Measurements from ENCODE around the gene KCNQ1.

KCNQ1 gene

DNA sequence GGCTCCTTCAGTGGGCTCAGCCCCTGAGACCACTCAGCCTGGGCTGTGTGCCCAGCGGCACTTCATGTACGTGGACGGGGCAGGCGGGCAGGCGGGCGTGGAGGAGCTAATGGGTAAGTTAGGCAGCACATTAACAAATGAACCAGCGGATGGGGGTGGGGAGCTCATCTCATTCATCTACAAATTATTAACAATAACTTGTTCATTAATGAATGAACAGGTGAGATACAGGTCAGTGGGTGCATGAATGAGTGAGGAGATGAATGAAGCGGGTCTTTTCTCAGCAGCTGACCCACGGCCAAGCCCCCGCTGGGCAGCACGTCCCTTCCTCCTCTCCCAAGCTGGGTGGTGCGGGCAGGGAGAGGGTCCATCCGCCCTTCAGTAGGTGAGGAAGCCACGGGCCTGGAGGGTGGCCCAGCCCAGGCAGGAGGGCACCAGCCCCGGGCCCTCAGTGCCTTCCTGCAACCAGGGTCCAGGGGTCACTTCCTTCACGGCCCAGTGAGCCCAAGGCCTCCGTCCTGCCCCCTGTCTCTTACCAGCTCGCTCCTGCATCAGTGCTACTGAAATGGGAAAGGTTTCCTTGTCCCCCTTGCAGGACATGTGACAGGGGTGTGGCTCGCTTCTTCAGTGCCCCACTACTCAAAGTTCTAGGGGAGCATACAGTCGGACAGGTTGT is 315.5 kb downstream of the KCNQ1 start:
- DNase-seq: no peak

DNA sequence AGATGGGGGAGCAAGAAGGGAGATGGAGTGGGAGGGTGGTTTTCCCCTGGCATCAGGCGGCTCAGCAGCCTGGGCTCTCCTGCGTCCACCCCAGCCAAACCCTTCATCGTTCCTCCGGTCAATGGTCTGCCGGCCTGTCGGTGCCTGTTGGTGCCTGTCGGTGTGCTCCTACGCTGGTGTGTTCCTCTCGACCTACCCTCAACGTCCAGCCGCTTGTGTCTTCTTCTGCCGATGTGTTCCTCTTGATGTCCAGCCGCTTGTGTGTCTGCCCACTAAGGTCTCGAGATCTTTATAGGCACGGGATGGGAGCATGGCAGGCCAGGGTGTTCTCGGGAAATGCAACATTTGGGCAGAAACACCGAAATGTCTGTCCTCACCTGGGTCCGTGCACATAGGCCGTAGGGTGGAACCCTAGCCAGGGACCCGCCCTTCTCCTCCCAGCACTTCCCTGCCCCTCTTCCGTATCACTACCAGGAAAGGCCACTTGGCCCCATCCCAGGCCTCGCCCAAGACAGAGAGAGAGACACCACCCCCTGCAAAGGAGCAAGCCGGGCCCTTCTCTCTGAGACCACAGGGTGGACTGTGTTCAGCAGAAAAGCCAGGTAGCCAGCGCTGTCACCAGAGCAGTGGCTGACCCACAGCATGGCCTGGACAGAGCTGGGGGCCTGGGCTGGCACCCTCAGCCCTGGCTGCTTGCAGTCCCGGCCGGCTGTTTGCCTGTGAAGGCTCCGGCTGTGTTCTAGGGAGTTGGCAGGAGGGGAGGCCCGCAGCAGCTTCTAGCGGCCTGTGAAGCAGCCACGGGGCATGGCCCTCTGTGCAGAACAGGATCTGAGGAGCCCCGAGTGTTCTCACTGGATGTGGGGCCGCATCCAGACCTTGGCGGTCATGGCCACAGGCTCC is 316.6 kb downstream of the KCNQ1 start:
- DNase-seq: no peak

DNA sequence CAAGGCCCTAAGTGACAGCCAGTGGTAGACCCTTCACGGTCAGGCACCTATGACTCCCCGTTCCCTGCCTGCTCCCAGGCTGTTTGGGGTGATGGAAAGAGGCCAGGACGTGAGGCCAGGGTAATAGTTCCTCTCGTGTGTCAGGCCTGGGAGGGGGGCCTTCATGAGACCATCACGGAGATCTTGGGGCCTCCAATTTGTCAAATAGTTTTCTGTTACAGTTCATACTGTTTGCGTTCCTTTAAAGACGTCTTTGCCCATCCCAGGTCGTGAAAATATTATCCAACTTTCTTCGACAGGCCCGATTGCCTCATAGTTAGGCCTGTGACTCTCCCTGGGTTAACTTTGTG is 317.2 kb downstream of the KCNQ1 start:
- DNase-seq: no peak

DNA sequence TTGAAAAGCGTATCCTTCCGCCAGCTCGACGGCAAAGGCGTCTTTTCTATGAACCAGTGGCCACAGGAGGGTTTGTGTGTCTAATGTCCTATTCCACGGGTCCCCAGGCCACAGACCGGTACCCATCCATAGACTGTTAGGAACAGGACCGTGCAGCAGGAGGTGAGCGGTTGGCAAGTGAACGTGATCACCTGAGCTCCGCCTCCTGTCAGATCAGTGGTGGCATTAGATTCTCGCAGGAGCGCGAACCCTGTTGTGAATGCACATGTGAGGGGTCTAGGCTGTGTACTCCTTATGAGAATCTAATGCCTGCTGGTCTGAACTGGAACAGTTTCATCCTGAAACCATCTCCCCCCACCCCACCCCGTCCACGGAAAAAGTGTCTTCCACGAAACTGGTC is 317.6 kb downstream of the KCNQ1 start:
- no peak for DNase-seq

DNA sequence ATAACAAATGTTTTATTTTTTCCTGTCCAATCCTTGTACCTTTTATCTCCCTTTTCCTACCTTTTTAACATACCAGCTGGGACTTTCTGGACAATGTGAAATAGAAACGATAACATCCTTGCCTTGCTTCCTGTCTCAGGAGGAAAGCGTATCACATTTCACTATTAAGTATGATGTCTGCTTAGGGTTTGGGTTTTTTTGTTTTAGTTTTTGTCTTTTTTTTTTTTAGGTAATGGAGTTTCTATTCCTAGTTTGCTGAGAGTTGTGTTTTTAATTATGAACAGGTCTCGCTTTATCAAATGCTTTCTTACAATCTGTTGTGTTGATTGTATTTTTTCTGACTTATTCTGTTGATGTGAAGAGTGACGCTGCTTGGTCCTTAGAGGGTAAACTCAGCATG is 319.2 kb downstream of the KCNQ1 start:
- DNase-seq: no peak

DNA sequence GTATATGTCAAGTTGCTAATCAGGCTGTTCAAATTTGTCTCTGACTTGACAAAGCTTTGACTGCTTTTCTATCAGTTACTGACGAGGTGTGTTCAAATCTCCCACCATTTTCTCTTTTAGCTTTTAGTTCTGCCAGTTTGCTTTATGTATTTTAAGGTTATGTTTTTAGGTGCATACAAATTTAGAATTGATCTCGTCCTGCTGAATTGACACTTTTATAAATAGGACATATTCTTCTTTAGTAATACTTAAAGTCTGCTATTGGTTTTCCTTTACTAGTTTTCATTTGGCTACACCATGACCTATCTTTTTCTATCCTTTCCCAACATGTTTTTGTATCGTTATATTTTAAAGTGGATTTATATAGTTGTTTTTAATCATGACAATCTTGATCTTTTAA is 320.7 kb downstream of the KCNQ1 start:
- no peak for DNase-seq

DNA sequence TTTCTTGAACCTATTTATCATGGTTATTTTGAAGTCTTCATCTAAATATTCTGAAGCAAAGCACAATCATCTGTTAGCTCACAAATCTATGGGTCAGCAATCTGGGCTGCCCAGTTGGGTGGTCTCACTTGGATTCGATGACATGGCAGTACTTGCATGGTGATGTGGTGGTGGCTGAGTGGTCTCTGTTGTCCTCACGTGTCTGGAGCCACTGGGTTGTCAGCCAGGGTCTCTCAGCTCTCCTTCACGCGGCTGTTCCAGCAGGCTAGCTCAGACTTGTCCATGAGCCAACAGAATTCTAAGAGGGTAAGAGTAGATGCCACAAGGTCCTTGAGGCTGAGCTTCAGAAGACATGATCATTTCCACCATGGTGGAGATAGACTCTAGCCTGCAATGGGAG is 321.4 kb downstream of the KCNQ1 start:
- no peak for DNase-seq

DNA sequence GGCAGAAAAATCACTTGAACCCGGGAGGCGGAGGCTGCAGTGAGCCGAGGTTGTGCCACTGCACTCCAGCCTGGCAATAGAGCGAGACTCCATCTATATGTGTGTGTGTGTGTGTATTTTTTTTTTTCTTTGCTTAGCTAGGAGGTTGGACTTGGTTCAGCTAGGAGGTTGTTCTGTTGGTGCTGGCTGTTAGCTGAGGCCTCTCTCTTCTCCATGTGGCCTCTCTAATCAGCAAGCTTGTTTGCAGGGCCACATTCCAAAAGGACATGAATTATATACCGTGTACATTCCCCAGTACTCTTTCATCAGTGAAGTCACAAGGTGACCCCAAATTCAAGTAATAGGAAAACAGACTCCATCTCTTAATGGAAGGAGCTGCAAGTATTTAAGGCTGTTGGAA is 322.3 kb downstream of the KCNQ1 start:
- no peak for DNase-seq

DNA sequence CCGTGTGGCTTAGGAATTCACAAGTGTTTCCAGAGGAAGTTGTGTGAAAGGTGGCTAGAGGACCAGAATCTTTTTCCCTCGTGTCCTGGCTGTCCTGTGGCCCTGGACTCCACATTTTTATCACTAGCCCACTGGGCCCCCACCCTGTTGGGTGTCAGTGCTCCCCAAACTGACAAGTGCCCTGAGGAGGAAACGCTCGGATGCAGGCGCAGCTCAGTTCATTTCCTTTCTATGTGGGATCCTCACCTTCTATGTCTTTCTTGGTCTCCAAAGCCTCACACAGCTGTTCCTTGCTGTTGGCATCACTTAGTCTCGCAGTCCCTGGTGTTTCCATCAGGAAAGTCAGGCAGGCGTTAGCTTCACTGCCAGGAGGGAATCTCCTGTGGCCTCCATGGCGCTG is 323.0 kb downstream of the KCNQ1 start:
- no peak for DNase-seq

DNA sequence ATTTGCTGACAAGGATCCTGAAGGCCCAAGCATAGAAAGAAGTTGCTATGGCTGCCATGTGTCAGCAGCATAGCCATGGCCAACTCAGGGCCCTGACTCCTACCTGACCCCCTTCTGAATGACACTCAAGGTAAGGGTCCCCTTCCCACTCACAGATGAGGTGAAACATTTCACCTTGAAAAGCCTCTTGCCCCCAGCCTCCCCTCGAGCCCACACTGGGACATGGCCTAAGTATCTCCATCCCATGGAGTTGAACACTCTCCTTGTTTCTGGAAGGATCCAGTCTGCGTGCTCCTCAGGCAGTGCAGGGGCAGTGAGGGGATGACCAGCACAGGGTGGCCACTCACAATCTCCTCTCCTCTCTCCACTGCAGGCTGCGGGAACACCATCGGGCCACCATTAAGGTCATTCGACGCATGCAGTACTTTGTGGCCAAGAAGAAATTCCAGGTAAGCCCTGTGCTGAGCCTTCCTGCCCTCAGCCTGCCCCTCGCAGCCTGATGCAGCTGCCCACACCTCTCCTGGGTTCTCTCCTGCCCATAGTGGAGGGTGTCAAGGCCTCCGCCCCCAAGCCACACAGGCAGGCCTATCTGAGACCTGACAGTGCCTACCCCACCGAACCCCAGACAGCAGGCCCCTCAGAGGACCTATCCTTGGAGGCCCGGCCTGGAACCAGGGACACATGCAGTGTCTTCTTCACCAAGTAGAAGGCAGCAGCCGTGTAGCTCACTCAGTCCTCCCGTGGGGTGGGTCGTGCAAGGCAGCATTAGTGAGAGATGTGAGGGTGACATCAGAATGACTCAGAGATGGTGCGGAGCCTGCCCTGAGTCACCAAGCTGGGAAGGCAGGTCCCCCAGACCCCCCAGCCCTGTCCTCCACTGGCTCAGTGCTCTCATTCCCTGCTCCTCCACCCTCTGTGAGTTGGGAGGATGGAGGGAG is 323.9 kb downstream of the KCNQ1 start:
- no peak for DNase-seq

DNA sequence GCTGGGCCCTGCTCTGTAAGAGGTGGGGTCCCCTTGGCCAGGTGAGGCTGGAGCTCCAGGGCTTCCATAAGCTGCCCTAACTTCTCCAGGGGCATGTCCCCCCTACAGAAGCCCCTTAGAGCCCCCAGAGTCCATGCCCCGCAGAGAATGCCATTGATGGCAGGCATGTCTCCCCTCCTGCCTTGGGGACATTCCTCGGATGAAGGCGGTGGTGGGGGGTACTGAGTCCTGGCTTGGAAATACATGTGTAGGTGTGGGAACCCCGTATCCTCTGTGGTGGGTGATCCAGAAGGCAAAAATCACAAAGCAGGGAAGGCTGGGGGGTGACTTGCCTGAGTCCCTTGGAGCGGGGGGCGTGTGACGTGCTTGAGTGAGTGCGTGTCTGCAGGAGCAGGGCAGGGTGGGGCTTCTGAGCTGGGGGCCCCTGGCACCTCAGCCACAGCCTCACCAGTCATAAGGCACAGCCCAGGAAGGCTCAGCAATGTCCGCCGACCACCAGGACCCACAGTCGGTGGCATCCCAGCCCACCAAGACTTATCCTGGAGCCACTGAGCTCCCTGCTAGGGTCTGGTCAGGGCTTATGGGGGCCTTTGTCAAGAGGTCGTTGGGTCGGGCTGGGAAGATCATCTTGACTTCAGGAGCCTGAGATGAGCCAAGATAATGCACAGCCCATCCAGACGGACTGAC is 324.7 kb downstream of the KCNQ1 start:
- DNase-seq: no peak

DNA sequence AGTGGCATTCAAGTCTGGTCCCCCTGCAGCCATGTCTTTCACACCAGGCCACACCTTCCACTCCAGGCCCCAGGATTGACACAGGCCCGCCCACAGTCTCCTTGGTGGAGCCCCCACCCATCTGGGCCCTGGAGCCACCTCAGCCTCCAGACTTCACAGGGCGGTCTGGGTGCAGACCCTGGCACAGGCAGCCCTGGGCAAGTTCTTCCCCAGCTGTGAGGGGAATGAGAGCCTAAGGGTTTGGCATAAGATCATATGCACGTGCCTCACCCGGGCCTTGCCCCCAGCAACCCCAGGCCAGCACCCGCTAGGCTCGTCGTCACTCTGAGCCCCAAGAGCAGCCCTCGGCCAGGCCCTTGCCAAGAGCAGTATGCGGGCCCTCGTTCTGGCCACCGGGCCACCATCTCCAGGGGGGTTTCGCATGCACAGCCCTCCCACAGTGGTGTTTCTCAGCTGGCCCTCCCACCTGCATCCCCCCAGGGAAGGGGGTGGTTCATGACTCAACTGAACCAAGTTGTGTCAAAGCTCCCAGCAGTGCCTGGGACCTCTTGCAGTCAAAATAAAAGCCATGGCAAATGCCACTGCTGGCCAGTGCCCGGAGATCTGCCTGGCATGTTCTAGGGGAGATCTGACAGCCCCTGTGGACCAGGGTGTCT is 325.4 kb downstream of the KCNQ1 start:
- no peak for DNase-seq

DNA sequence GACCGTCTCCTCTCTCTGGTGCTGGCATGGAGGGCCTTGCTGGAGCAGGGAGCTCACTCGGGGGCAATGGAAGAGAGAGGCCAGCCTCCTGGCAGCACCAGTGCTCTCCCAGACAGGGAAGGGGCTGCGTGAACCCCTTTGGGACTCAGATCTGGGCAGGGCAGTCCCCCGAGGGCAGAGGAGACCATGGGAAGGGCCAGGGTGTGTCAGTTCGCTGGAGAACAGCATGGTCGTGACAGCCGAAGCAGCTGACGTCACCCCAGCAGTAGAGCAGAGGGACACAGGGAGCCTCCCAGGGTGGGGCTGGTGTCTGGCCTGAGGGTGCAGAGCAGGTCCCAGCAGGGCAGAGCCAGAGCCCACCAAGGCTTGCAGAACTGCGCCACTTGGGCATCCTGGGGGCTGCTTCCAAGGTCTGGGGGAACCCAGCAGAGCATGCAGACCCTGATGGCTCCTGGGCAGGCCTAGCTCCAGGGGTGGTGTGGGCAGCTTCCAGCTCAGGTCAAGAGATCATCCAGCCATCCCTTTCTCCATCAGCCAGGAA is 326.0 kb downstream of the KCNQ1 start:
- DNase-seq: no peak

DNA sequence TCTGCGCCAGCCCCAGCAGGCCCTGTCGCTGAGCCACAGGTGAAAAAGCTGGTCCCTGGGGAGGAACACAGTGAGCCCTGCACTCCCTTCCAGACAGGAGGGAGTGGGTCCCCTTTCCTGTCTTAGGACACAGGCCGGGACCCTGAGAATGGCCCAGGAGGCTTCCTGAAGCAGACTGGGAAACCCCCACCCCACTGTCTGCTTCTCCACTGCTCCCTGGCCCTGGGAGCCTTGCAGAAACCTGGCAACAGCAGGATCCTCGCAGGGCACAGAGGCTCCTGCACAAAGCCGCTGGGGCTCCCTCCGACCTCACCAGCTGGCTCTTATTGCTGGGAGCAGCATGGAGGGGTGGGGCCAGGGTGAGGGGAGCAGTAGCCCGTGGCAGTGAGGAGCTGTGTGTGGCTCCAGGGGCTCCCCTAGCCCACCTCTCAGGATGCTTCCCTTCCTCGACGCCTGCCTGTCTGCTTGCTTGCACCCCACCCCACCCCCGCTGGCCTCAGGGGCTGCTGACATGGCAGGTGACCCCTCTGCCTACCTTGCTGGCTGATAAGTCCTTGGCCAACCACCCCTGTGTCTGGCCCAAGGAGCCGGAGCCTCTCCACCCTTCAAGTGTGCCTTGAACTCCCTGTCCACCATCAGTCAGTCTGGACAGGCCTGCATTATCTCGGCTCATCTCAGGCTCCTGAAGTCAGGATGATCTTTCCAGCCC is 327.1 kb downstream of the KCNQ1 start:
- DNase-seq: no peak

DNA sequence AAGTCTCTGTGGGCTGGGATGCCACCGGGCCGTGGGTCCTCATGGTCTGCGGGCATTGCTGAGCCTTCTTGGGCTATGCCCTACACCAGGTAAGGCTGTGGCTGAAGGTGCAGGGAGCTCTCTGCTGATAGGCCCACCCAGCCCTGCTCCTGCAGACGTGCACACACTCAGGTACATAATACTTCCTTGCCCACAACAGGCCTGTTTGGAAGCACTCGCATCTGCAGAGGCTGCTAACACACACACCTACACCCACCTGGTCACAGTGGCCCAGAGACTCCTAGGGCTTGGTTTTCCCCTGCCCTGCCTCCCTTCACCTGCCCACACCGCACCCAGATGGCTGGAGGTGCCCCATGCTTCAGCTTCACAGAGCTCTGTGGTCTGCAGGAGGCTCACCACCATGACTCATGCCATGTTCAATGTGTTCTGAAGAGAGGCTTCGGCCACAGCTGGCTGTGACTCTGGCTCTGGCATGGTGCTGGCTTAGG is 327.8 kb downstream of the KCNQ1 start:
- DNase-seq: no peak

DNA sequence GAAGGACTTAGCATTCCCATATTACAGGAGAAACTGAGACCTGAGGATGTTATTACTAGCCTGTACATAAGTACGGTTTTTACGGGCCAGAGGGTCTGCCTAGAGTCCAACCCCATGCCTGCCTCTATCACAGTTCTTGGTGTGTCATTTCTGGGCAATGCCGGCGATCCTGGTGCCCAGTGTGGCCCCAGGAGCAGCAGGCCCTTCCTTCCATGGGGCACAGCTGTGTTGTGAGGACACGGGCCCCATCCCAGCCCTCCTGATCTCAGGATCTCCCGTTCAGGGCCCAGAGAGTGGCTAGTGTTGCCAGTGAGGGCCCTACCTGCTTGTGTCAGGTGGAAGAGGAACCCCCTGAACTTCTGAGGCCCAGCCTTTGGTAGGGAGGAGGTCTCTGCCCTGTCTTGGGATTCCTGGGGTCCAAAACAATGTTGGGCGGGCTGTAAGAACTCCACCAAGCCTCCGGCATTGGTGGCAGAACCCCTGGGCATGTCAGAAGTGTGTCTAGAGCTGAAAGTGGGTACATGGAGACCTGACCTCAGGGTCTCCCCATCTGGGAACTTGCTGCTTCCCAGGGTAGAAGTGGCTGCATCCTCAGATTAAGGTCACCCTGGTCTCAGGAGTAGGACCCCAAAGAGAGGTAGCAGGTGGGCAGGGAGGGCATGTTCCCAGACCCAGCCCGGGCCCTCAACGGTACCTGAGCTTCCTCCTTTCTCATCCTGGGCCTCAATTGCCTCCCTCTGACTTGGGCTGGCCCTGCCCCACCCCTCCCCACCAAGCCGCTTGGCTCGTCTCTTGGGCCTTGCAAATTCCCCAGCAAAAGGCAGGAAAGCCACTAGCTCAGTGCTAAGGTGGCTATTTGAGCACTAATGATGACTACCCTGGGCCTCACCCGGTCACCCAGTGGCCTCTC is 329.6 kb downstream of the KCNQ1 start:
- DNase-seq: no peak

DNA sequence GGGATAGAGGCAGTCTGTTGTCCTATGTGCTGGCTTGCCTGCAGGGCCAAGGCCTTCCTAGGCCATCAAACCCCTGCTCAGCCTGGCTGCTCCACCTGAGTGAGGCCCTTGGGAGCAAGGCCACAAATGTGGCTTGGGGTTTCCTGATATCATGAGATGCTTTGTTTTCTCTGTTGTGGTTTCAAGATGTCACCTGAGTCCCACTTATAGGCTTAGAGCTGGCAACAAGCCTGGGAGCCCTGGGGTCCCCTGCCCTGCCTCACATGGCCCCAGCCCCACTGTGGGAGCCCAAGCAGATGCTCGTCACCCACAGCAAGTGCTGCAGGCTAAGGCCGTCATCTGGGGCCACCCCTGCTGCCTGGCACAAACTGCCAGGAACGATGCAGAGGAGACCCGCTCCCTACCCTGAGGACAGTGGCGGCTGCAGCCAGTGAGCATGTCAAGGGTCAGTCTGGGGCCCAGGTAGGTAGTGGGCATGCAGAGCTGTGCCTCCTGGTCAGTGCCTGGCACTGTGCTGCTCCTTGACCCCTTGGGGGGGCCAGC is 330.3 kb downstream of the KCNQ1 start:
- DNase-seq: no peak

DNA sequence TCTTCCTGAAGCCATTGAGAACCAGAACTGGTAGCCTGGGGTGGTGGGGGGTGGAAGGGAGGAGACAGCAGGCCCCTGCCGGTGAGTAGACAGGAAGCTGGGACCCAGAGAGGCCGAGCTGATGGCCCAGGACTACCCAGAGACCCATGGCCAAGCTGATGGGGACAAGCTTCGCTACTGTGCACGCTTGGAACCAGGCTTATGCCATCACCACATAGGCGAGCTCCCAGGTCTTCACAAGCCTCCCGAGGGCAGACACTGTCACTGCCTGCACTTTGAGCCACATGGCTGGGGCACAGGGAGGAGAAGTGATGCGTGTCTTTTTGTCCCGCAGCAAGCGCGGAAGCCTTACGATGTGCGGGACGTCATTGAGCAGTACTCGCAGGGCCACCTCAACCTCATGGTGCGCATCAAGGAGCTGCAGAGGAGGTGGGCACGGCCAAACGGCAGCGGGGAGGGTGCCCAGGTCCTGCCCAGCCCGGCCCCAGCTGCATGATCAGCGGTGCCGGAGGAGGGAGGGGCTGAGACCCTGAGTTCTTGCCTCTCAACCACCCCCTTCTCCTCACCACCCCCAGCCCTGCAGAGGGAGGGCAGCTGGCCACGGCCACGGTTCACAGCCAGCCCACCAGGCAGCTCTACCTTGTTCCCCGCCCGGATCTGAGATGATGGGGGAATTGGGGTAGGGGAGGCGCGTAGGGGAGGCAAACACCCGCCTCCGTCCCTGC is 331.0 kb downstream of the KCNQ1 start:
- DNase-seq: no peak

Measured in inflammatory macrophage treated with lipopolysaccharide for 1 hour (primary cell).